ENCODE data around the gene CDC42.
"Not testable (repeated sequence)": the region's sequence is repeated elsewhere in the genome, so short reads cannot be mapped to it uniquely, and the experiment has no call there.

CDC42 gene

DNA sequence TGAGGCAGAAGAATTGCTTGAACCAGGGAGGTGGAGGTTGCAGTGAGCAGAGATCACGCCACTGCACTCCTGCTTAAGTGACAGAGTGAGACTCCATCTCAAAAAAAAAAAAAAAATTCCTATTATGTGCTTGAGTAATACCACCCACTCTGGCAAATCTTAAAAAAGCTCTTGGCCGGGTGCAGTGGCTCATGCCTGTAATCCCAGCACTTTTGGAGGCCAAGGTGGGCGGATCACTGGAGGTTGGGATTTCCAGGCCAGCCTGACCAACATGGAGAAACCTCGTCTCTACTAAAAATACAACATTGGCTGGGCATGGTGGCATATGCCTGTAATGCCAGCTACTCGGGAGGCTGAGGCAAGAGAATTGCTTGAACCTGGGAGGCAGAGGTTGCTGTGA, 17.7 kb upstream of the CDC42 start:
- FAIRE-seq; DNase-seq (ENCODE audit: low spot score): not testable (repeated sequence)

DNA sequence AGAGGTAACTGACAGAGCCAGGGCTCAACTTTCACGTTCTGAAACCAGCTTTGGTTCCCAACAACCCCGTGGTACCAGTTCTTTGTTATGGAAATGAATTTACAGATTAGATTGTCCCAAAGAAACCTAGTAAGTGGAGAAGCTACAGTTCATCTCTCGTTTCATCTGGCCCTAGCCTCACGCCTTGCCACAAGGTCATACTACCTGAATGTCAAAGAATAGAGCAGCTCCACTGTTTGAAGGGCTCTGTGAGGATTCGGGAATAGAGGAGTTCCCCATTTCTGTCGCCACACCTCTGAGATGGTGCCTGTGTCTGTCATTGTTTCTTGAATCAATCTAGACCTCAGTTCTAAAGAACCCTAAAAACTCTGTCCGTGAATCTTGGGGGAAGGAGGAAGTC, 15.0 kb upstream of the CDC42 start:
- FAIRE-seq = no peak

DNA sequence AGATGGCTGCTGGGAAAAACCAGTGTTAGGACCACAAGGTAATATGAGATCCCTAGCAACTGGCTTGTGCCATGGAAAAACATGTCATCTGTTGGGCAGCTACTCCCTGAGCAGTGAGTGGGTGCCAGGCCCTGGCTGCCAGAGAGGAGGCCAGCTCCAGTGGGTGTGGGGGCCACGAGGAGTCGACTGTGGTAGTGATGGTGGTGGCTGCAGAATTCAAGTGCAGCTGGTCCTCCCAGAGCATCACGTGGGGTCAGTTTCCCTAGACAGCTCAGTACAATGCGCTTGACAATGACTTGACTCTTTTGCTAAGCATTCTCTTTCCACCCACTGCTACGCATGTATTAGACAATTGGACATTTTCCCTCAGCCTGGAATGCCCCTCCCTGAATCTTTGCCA, 14.5 kb upstream of the CDC42 start:
- FAIRE-seq = no peak
- no peak for DNase-seq (ENCODE audit: low spot score)

More for the DNA sequence above, 15.0 kb upstream of the CDC42 start:
- DNase-seq (ENCODE audit: low spot score) = no peak

DNA sequence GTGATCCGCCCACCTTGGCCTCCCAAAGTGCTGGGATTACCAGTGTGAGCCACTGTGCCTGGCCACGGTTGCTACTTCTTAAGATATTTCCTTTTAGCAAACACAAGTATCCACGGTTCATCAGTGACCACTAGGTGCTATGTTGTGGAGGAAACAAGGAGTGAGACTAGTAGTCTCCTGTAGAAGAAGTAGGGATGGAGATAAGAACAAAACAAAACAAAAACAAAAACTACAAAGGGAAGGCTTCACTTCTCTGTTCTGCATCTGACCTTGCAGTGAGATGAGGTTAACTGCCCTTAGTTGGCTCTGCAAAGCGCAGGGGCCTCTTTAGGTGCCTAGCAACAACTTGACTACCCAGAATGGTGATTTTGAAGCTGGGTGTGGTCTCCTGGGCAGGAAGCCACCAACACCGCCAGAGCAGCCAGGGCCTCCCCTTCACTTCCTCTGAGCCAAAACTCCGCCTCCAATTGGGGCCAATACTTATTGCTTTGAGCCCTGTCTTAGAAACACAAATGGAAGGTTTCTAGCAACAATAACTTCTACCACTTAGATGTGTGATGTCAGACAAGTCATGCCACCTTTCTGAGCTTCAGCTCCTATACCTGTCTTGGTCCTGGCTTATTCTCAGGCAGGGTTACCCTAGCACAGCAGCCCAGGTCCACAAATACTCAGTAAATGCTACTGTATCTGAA, 12.8 kb upstream of the CDC42 start:
- no peak for FAIRE-seq
- DNase-seq (ENCODE audit: low spot score) = no peak

DNA sequence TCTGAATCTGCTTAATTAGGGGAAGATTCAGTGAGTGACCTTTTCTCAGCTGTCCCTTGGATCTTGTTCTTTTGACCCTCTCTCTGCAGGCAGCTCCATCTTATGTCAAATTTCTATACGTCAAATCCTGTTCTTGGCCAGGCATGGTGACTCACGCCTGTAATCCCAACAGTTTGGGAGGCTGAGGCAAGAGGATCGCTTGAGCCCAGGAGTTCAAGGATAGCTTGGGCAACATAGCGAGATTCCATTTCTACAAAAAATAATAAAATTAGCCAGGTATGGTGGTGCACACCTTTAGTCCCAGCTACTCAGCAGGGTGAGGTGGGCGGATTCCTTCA, 12.3 kb upstream of the CDC42 start:
- no peak for DNase-seq (ENCODE audit: low spot score)
- no peak for FAIRE-seq

DNA sequence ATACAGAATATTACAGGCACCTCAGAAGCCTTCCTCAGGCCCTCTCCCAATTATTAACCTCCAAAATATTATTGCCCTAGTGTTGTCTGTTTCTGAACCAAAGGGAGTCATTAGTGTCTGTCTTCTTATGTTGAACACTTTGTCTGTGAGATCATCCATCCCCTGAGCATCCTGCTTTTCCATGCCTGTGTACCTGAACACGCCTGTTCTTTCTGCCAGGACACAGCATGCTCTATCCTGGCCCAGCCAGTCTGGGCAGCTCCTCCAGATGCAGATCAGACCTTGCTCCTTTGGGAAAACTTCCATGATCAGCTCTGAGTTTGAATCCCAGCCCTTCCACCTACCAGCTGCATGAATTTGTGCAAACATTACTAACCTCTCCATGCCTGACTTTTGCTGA, 11.0 kb upstream of the CDC42 start:
- no peak for DNase-seq (ENCODE audit: low spot score)
- no peak for FAIRE-seq

DNA sequence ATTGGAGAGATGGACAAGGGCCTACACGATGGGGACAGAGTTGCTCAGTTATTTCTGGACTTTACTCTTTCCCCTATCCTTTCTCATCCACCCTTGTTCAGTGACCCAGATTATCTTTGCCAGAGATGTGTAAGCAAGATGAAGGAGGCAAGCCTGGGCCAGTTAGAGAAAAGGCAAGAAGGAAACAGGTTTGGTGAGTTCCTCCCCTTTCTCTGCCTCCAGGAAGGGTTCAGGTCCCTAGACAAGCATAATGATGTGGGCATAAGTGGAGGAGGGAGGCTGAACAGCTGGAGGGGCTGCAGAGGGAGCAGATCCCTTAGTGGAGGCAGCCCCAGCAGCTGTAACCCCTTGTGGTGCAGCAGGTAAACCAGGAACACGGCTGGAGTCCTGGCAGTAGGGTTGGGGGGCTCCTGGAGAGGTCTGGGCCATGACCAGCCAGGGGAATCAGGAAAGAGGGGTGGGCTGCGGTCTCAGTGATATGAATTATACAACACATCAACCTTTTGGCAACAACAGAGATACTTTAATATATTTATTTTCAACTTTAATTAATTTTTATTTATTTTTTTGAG, 9.2 kb upstream of the CDC42 start:
- no peak for FAIRE-seq
- no peak for DNase-seq (ENCODE audit: low spot score)

DNA sequence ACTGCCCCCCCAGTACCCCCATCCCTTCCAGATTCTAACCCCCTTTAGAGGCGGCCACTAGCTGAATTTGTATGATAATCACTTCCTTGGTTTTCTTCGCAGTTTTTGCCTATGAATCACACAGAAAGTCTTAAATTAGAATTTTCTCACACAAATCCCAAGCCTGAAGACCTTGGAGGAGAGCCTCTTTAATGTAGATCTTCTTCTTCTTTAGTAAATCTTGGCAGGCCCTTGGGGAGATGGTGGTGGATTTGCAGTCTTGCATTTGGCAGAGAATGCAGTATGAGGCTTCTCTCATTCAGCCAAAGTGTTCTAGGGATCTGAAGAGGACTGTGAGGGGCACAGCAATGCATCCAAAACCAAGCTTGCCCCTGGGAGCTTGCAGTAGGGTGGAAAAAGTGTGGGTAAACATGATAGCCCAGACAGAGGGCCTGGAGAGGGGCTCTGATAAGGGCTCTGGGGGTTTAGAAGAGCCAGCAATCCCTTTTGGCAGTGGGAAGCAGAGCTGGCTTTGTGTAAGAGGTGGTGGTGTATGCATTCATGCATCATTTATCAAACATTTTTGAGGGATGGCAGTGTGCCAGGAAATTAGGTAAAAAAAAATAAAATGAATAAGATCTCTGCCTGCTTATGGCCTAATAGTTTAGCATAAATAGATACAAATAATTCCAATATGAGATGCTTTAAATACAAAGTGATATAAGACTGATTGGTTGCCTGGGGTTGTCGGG, 7.7 kb upstream of the CDC42 start:
- DNase-seq (ENCODE audit: low spot score) (no peak), FAIRE-seq (no peak)

DNA sequence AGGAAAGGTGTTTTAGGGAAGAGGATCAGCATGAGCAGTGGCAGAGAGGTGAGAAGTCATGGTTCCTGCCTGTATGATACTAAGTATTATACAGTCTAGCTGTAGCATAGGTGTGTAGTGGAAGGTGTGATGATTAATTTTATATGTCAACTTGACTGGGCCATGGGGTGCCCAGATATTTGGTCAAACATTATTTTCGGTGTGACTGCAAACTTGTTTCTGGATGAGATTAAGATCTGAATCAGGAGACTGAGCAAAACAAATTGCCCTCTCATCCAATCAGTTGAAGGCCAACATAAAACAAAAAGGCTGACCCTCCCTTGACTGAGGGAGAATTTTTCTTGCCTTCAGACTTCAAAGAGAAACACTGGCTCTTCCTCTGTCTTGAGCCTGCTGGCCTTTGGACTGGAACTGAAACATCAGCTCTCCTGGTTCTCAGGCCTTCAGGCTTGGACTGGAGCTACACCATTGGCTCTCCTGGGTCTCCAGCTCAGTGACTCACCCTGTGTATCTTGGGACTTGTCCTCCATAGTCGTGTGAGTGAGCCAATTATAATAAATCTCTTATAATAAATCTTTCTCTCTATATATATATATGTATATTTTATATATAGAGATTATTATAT, 6.8 kb upstream of the CDC42 start:
- FAIRE-seq (no peak), DNase-seq (ENCODE audit: low spot score) (no peak)

DNA sequence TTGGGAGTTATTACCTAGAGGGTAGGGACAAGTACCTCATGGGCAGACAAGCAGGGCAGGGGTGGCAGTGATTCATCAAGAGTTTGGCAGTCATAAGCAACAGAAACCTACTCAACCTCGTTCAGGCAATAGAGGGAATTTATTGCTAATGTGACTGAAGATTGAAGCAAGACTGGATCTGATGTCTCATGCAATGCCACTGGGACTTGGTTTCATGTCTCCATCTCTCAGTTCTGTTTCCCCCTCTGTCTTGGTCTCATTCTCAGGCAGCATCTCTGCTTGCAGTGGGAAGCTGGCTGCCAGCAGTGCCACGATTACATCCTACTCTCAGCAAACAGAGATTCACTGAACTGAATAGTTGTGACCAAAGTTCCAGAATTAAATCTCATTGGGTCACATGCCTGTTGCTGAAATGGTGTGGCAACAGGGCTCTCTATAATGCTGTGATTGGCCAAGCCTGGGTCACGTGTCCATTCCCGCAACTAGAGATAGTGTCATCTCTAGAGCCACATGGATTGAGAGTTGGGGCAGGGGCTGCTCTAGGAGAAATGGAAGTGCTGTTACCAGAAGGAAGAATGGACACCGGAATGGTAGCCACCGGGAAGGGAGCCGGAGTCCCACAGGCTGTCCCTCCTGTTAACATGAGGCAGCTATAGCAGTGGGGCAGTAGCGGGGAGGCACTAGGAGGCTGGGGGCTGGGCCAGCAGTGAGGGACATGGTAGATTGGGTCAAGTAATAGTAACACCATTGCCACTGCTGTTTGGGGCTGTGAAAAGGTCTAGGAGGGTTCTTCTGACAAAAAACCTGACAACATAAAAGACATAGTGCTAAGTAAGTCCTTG, 3.9 kb upstream of the CDC42 start:
- DNase-seq (ENCODE audit: low spot score) (no peak), FAIRE-seq (no peak)

DNA sequence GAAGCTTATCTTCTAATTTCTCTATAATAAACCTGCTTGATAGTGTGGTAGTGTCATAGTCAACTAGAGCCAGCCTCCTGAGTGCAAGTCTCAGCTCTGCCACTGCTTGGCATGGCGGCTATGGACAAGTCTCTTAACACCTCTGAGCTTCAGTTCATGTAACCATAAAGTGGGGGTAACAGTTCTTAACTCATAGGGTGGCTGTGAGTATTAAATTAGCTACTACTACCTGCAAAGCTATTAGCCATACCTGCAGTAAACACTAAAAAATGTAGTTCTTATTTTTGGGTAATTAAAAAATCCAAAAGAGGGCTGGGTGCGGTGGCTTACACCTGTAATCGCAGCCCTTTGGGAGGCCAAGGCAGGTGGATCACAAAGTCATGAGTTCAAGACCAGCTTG, 2.2 kb upstream of the CDC42 start:
- no peak for FAIRE-seq

DNA sequence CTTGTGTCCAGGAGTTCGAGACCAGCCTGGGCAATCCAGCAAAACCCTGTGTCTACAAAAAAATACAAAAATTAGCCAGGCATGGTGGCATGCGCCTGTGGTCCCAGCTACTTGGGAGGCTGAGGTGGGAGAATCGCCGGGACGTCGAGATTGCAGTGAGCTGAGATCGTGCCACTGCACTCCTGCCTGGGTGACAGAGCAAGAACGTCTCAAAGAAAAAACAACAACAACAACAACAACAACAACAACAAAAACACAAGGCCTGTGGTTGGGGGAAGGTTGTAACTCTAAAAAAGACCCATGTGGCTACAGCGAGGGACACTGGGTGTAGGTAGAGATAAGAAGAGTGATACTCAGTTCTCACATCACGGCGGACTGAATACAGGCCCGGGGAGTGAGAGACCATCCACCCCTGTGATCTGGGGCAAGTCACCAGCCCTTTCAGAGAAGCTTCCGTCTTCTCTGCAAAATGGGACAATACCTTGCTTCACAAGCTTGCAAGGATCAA, 848 bp upstream of the CDC42 start:
- DNase-seq (ENCODE audit: low spot score) (no peak), FAIRE-seq (no peak)

More for the DNA sequence above, 2.2 kb upstream of the CDC42 start:
- DNase-seq (ENCODE audit: low spot score) = no peak

DNA sequence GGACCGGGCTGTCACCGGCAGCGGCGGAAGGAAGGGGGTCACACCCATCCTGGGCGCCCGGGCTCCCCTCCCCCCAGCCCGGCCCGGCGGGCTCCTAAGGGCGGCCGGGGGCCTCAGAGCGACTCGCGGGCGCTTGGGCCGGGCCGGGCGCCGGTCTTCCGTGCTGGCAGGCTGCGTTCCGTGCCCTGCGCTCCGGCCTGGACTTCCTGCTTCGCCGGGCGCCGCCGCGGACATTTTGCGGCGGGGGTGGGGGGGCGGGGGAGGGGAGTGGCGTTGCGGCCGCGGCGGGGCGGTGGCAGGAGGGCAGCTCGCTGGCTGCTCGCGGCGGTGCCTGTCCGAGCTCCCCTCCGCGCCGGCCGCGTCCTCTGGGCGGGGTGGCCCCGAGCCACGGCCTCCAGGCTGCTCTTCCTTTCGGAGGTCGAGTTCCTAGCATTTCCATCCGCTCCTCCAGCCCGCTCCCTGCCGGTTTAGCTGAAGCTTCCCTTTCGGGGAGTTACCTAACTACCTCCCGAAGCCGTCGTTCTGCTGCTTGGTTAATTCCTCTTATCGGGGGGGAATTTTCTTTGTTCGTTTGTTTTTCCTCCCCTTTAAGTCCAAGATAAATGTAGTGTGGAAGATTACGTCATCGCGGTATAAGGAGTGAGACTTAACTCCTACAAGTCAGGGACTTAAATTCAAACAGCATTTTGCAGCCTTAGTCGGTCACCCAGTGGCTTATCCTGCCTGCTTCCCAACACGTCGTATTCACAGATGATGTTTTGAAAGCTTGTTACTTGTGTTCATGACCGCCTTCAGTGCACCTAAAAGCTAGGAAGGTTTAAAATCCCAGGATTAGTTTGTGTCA, 730 bp downstream of the CDC42 start:
- no peak for FAIRE-seq
- DNase-seq (ENCODE audit: low spot score) = peak; percentile 60

DNA sequence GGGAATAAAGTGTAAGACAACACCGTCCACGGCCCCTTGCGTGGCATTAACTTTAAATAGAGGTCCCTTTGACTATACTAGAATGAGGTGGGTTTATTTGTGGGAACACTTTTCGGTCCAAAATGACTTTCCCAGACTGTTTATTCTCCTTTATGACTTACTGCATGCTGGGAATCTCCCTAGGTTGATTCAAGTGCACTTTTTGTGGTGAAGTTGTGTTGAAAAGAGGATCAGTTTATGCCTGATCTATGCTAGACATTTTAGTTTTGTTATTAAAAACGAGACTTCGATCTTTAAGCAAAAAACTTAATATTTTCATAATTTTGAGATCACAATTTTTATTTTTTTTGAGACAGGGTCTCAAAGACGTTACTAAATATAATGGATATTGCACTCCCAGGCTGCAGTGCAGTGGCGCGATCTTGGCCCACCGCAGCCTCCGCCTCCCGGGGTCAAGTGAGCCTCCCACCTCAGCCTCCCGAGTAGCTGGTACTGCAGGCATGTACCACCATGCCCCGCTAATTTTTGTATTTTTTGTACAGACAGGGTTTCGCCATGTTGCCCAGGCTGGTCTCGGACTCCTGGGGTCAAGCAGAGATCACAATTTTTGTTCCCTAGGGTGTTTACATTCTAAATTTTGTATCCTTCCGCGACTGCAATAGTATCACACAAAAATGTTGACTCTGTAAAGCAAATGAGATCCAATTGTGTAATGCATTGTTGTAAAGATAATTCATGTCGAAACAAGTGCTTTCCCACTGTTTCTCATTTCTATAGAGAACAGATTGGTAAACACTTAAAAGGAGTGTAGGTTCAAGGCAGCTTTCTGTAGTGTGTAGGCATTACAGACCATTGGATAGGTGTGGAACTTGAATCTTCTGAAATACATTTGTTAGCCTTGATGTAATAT, 1.6 kb downstream of the CDC42 start:
- no peak for FAIRE-seq
- no peak for DNase-seq (ENCODE audit: low spot score)

DNA sequence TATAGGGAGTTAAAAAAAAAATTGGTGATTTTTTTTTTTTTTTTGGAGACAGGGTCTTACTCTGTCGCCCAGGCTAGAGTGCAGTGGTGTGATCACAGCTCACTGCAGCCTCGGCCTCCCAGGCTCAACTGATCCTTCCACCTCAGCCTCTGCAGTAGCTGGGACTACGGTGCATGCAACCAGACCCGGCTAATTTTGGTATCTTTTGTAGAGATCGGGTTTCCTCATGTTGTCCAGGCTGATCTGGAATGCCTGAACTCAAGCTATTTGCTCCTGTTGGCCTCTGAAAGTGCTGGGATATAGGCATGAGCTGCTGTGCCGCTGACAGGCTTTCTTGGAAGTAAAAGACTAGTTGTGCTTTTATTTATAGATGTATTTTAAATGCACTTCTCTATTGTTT, 3.0 kb downstream of the CDC42 start:
- FAIRE-seq = no peak

DNA sequence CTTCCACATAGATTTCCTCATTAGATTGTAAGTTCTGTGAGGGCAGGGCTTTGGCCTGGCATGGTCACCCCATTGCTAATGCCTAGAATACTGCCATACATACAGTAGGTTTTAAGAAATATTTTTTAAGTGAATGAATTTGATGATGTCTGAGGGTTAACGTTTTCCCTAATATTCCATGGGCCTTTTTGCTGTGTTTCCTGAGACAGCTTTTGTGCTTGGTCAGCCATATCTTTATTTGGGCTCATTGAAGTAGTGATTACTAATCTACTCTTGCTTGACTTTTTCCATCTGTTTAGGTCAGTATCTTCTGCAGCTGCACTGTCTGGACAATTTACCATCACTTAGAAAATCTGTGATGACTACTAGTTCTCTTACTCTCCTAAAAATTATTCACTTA, 3.5 kb downstream of the CDC42 start:
- no peak for DNase-seq (ENCODE audit: low spot score)
- no peak for FAIRE-seq

More for the DNA sequence above, 3.0 kb downstream of the CDC42 start:
- no peak for DNase-seq (ENCODE audit: low spot score)

DNA sequence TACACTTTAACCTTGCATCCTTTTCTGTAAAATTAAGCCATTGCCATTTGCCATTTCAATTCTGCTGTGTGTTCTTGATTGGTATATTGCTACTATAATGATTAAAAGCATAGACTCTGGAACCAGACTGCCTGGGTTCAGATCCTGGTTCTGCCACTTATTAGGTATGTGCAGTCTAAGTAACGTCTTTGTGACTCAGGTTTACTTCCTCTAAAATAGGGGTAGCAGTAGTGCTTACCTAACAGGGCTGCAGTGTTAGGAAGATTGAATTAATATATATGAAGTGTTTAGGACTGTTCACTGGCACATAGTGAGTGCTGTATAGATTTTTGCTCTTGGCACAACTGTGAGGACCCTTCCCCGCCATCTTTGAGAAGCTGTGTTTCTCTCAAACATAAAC, 4.4 kb downstream of the CDC42 start:
- no peak for FAIRE-seq
- DNase-seq (ENCODE audit: low spot score) = no peak

DNA sequence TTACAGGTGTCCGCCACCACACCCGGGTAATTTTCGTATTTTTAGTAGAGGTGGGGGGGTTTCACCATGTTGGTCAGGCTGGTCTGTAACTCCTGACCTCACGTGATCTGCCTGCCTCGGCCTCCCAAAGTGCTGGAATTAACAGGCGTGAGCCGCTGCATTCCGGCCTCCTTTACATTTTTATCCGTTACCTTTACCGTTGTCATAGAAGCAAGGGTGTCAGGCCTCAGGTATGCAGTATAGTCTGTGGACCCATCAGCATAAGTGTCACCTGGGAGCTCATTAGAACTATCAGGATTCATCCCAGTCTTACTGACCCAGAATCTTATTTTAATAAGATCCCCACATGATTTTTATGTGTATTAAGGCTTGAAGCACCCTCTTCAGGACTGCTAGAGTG, 5.4 kb downstream of the CDC42 start:
- FAIRE-seq (no peak), DNase-seq (ENCODE audit: low spot score) (no peak)

DNA sequence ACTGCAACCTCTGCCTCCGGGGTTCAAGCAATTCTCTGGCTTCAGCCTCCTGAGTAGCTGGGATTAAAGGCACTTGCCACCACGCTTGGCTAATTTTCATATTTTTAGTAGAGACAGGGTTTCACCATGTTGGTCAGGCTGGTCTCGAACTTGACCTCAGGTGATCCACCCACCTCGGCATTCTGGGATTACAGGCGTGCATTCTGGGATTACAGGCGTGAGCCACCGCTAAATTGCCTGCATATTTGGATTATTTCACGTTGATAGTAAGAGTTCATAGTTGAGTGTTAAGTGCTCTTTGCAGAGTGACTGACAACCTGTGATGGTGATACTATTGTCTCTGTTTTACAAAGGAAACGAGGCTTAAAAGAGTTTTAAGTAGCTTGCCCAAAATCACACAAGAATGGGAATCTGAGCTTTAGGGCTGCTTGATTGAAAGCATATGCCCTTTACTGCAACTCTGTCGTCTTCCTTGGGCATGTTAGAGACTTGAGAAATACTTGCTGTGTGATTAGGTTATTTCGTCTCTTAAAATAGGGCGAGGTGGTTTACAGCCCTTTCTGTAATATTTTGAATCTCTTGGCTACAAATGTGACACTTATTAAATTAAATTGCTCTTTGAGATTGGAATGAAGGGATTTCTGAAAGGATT, 12.4 kb downstream of the CDC42 start:
- FAIRE-seq (no peak), DNase-seq (ENCODE audit: low spot score) (no peak)

Measured in RCC 7860 (cell line).